Measurements from ENCODE around the gene STS.

STS gene

GRCh38 chrX:7109838-7110793 lies 37.4 kb upstream of the STS start:
- TF ChIP-seq CTCF (IDR thresholded peaks at IDR 0.05; ENCODE audit: low read depth, low read length) = no peak
- no peak for DNase-seq (ENCODE audit: extremely low read depth, low read depth)

GRCh38 chrX:7110821-7111276 lies 36.7 kb upstream of the STS start:
- DNase-seq (ENCODE audit: extremely low read depth, low read depth) = no peak
- TF ChIP-seq CTCF (IDR thresholded peaks at IDR 0.05; ENCODE audit: low read depth, low read length) = no peak

- TF ChIP-seq CTCF (IDR thresholded peaks at IDR 0.05; ENCODE audit: low read depth, low read length) = no peak
- no peak for DNase-seq (ENCODE audit: extremely low read depth, low read depth)
Observed at GRCh38 chrX:7111518-7111917, 36.0 kb upstream of the STS start.

GRCh38 chrX:7112071-7112470 lies 35.4 kb upstream of the STS start:
- no peak for DNase-seq (ENCODE audit: extremely low read depth, low read depth)
- TF ChIP-seq CTCF (IDR thresholded peaks at IDR 0.05; ENCODE audit: low read depth, low read length) = no peak

GRCh38 chrX:7115557-7115956 lies 32.0 kb upstream of the STS start:
- no peak for DNase-seq (ENCODE audit: extremely low read depth, low read depth)
- TF ChIP-seq CTCF (IDR thresholded peaks at IDR 0.05; ENCODE audit: low read depth, low read length) = no peak

GRCh38 chrX:7116081-7116480 lies 31.4 kb upstream of the STS start:
- TF ChIP-seq CTCF (IDR thresholded peaks at IDR 0.05; ENCODE audit: low read depth, low read length) = no peak
- no peak for DNase-seq (ENCODE audit: extremely low read depth, low read depth)

- TF ChIP-seq CTCF (IDR thresholded peaks at IDR 0.05; ENCODE audit: low read depth, low read length) = no peak
- DNase-seq (ENCODE audit: extremely low read depth, low read depth) = no peak
Observed at GRCh38 chrX:7117587-7117986, 29.9 kb upstream of the STS start.
